Gastroesophageal sphincter (tissue), 4 donors: ENCODE measurements around the gene SCAF1. TPM values are rescaled to one million over a fixed set of nuclear protein-coding genes. Genes with fewer than 3 reads are reported as not detected.
"Not testable (repeated sequence)": the region's sequence is repeated elsewhere in the genome, so short reads cannot be mapped to it uniquely, and the experiment has no call there.

ENCODE experiments used
- ATAC-seq: fragments of 150-250 bp; one replicate; pipeline ENCODE4 v1.9.1; 2016; ENCODE audit warnings: mild to moderate bottlenecking, moderate library complexity
- H3K27ac ChIP-seq, 4 donors: fragments of 200-600 bp; sonication (generic) in 3 of 4; 1 replicate in 3 of 4; 2 replicates in 1 of 4; pipeline ENCODE4 v1.5.1; 2016 to 2019
- H3K27me3 ChIP-seq: fragments of 200-600 bp; sonication (generic); one replicate; pipeline ENCODE4 v1.5.1; 2019
- H3K36me3 ChIP-seq, 2 donors: fragments of 200-600 bp; sonication (generic); one replicate each; pipeline ENCODE4 v1.5.1; 2019; ENCODE audit warnings: control low read depth in 1 of 2
- H3K4me1 ChIP-seq, 3 donors: fragments of 200-600 bp; sonication (generic); 1 replicate in 2 of 3; 2 replicates in 1 of 3; pipeline ENCODE4 v1.5.1; 2016 to 2019; ENCODE audit warnings: control low read depth in 2 of 3
- H3K4me3 ChIP-seq, 2 donors: fragments of 200-600 bp; sonication (generic); one replicate each; pipeline ENCODE4 v1.5.1; 2019; ENCODE audit warnings: mild to moderate bottlenecking in 1 of 2, moderate library complexity in 1 of 2
- H3K9me3 ChIP-seq, 3 donors: fragments of 200-600 bp; sonication (generic); one replicate each; pipeline ENCODE4 v1.5.1; 2017 to 2019; ENCODE audit warnings: control low read depth in 2 of 3
- EP300 ChIP-seq: sonication (generic); formaldehyde crosslinking; IDR thresholded peaks from one replicate; pipeline ENCODE4 v1.6.1; 2017; ENCODE audit warnings: antibody characterized with exemption, mild to moderate bottlenecking
- POLR2A ChIP-seq, 2 donors: fragments of 450-650 bp; IDR thresholded peaks; one replicate each; pipeline ENCODE4 v1.6.1; 2017; ENCODE audit warnings: antibody characterized with exemption in 2 of 2, mild to moderate bottlenecking in 2 of 2, moderate library complexity in 1 of 2
- POLR2AphosphoS5 ChIP-seq: sonication (generic); formaldehyde crosslinking; IDR thresholded peaks from one replicate; pipeline ENCODE4 v1.6.1; 2017; ENCODE audit warnings: antibody characterized with exemption
- WGBS, 2 donors: methylation state at CpG; one replicate each; pipeline ENCODE4 v1.1.5; 2018; ENCODE audit warnings: low coverage in 1 of 2; 5-methylcytosine and 5-hydroxymethylcytosine counted together
- total RNA-seq, 4 donors: library from RNA; depleted of rRNA; stranded (reverse); fragments of >200 nt; gene quantifications; one replicate each; pipeline ENCODE4 v1.1.0, GENCODE V29; 2016
- TF ChIP-seq, protein P1 (sequence below), 4 experiments: fragments of 200-600 bp in 2 of 4; fragments of 450-650 bp in 2 of 4; sonication (generic) in 1 of 4; IDR thresholded peaks; one replicate each; pipeline ENCODE4 v1.5.1; 2017 to 2019; ENCODE audit warnings: antibody characterized with exemption in 4 of 4, mild to moderate bottlenecking in 2 of 4, moderate library complexity in 2 of 4

SCAF1 gene
- total RNA-seq, 4 donors from 2014 or later, result 18.2 to 37.5 (median 18.5) TPM

DNA sequence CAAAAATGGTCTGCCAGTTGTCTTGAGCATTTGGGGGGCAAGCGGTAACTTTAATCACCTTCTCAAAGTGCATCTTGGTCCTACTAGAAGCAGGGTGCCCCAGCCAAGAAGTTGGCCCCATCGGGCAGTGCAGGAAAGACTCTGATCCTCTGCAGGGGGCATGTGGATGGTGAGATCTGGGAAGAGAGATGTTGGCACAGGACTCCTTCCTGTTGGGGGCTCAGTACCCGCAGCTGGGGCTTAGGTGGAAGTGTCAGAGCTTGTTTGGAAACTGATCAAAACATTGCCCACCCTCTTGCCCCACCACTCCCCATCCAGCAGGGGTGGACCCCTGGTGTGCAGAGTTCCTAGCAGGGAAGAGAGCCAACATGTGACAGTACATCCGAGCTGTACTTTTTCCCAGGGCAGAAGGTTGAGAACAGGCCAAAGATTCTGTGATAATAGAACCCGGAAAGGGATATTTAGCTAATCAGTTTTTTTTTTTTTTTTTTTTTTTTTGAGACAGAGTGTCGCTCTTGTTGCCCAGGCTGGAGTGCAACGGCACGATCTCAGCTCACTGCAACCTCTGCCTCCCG lies 10.9 kb upstream of the SCAF1 start:
- Histone ChIP-seq H3K4me3 (no peak overlapping the region), H3K9me3 (no peaks in the 10 kb centered on the region), H3K27me3 (no peaks in the 10 kb centered on the region), H3K36me3 (peaks cover 0 to 32% of the 10 kb centered on the region in 2 donors), H3K4me1 (peaks cover 0 to 37% (median 10%) of the 10 kb centered on the region in 3 donors), H3K27ac (peak overlapping the region in 2 of 4 donors; percentile 42 to 51)
- TF ChIP-seq EP300 (no peak), POLR2A (IDR thresholded peaks at IDR 0.05) (no peak), POLR2AphosphoS5 (no peak)
- TF ChIP-seq, protein P1, sequence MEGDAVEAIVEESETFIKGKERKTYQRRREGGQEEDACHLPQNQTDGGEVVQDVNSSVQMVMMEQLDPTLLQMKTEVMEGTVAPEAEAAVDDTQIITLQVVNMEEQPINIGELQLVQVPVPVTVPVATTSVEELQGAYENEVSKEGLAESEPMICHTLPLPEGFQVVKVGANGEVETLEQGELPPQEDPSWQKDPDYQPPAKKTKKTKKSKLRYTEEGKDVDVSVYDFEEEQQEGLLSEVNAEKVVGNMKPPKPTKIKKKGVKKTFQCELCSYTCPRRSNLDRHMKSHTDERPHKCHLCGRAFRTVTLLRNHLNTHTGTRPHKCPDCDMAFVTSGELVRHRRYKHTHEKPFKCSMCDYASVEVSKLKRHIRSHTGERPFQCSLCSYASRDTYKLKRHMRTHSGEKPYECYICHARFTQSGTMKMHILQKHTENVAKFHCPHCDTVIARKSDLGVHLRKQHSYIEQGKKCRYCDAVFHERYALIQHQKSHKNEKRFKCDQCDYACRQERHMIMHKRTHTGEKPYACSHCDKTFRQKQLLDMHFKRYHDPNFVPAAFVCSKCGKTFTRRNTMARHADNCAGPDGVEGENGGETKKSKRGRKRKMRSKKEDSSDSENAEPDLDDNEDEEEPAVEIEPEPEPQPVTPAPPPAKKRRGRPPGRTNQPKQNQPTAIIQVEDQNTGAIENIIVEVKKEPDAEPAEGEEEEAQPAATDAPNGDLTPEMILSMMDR (IDR thresholded peaks at IDR 0.05), result no peak
- peak; percentile 34 for ATAC-seq
- 19% methylated on average over 4 of the region's 9 CpGs; no CpG with 5 or more reads in 1 of the 2 donors for WGBS, 2 donors

DNA sequence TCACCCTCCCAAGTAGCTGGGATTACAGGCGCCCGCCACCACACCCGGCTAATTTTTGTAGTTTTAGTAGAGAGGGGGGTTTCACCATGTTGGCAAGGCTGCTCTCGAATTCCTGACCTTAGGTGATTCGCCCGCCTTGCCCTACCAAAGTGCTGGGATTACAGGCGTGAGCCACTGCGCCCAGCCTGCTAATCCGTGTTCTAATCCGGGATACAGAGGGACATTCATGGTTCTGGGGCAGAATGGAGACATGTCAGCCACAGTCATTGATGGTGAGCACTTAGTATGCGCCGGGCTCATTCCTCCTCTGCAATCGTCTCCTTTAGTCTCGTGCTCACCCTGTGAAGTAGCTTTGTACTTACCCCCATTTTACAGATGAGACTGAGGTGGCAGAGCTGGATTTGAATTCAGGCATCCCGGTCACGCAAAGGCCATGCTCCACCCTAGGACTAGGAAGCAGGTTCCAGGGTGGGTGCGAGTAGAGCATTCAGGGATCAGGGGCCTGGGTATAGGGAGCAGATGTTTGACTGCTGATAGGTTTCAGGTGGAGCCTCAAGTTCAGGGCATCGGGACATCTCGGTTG lies 10.3 kb upstream of the SCAF1 start:
- Histone ChIP-seq H3K27ac (peak overlapping the region in 1 of 4 donors; percentile 10), H3K27me3 (no peaks in the 10 kb centered on the region), H3K4me3 (no peak overlapping the region), H3K4me1 (peaks cover 0 to 43% (median 10%) of the 10 kb centered on the region in 3 donors), H3K36me3 (peaks cover 0 to 32% of the 10 kb centered on the region in 2 donors), H3K9me3 (no peaks in the 10 kb centered on the region)
- no peak for ATAC-seq
- WGBS, 2 donors, result 58 to 90% methylated on average over 2 to 5 of the region's 19 CpGs
- TF ChIP-seq, protein P1 (IDR thresholded peaks at IDR 0.05), result no peak
- TF ChIP-seq POLR2A (IDR thresholded peaks at IDR 0.05), result no peak
- TF ChIP-seq EP300, result no peak
- no peak for TF ChIP-seq POLR2AphosphoS5

DNA sequence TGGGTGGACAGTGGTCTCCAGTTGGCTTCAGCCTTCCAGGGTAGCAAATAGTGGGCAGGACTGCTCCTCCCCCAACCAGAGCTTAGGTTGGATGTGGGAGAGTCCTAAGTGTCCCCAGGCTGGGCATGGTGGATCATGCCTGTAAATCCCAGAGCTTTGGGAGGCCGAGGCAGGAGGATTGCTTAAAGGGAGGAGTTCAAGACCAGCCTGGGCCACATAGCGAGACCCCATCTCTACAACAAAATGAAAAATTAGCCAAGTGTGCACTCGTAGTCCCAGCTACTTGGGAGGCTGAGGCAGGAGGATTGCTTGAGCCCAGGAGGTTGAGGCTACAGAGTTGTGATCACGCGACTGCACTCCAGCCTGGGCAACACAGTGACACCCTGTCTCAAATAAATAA lies 9.4 kb upstream of the SCAF1 start:
- no peaks in the 10 kb centered on the region for H3K9me3 ChIP-seq
- no peaks in the 10 kb centered on the region for H3K27me3 ChIP-seq
- 96 to 100% methylated on average over 3 to 4 of the region's 5 CpGs for WGBS, 2 donors
- no peak overlapping the region for H3K4me3 ChIP-seq
- TF ChIP-seq, protein P1 (IDR thresholded peaks at IDR 0.05), result no peak
- peaks cover 0 to 26% of the 10 kb centered on the region in 2 donors for H3K36me3 ChIP-seq
- H3K27ac ChIP-seq, result no peak overlapping the region
- H3K4me1 ChIP-seq, result peaks cover 0 to 51% (median 13%) of the 10 kb centered on the region in 3 donors
- no peak for ATAC-seq

DNA sequence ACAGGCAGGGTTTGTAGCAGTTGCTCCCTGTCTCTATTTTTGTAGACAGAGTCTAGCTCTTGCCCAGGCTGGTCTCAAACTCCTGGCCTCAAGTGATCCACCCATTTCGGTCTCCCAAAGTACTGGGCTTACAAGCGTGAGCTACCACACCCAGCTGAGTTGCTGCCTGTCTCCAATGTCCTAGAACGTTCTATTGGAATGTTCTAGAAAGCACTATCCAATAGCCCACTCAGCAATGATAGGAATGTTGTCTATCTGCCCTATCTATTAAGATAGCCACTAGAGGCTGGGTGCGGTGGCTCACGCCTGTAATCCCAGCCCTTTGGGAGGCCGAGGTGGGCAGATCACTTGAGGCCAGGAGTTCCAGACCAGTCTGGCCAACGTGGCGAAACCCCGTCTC lies 8.7 kb upstream of the SCAF1 start:
- not testable (repeated sequence) for ATAC-seq
- WGBS, 2 donors, result 93% methylated on average over 5 of the region's 9 CpGs; no CpG with 5 or more reads in 1 of the 2 donors

DNA sequence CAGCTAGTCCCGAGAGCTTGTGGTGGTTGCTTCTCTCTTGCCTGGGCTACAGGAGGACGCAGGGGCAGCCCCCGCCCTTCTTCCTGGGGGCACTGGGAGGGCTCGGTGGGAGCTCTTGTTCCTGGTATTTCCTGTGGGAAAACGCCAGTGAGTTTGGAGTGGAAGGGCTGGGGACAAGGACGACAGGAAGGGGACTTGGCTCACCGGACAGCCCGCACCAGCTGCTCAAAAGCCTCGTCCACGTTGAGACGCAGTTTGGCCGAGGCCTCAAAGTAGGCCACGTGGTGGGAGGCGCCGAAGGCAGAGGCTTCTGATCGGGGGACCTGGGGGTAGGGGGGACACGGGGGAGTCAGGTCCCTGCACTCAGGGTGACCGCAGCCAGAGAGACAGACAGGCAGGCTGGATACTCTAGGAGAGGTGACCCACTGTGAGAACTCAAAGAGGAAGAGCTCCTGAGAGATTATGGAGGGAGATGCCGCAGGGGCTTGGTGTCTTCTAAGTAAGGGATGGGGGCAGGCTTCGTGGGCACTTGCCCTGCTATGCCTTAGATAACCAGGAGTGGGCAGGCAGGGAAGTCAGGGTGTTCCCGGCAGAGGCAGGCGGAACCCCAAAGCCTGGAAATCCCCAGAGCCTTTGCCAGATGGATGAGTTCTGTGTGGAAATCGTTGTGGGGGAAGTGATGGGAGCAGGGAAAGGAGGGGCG lies 6.3 kb upstream of the SCAF1 start:
- Histone ChIP-seq H3K27me3 (no peaks in the 10 kb centered on the region), H3K9me3 (no peaks in the 10 kb centered on the region), H3K36me3 (peaks cover 0 to 23% of the 10 kb centered on the region in 2 donors), H3K4me1 (peaks cover 0 to 61% (median 17%) of the 10 kb centered on the region in 3 donors), H3K4me3 (no peak overlapping the region), H3K27ac (peak overlapping the region in 3 of 4 donors; percentile 44 to 56 (median 48))
- no peak for ATAC-seq
- TF ChIP-seq, protein P1 (IDR thresholded peaks at IDR 0.05), result no peak
- TF ChIP-seq POLR2AphosphoS5 (no peak), POLR2A (IDR thresholded peaks at IDR 0.05) (no peak), EP300 (no peak)
- WGBS, 2 donors, result 40 to 70% methylated on average over 2 to 10 of the region's 24 CpGs

More for the DNA sequence above, 8.7 kb upstream of the SCAF1 start:
- Histone ChIP-seq H3K36me3 (peaks cover 0 to 23% of the 10 kb centered on the region in 2 donors), H3K4me1 (peaks cover 0 to 58% (median 18%) of the 10 kb centered on the region in 3 donors)
- H3K4me3 ChIP-seq, H3K27ac ChIP-seq, H3K9me3 ChIP-seq, H3K27me3 ChIP-seq: not testable (repeated sequence)
